Neural progenitor cell (in vitro differentiated cells): ENCODE measurements around the gene HNRNPLL. TPM values are rescaled to one million over a fixed set of nuclear protein-coding genes. Genes with fewer than 3 reads are reported as not detected.

Experiments
- DNase-seq: peaks from one replicate; pipeline ENCODE4 v3.0.0-alpha.2; 2016; ENCODE audit warnings: low spot score
- H2AFZ ChIP-seq: fragments of 200-600 bp; sonication (generic); replicated peaks from 2 replicates; pipeline ENCODE4 v1.6.1; 2016; ENCODE audit warnings: antibody characterized with exemption
- H3F3A ChIP-seq: fragments of 200-600 bp; sonication (generic); 2 replicates; pipeline ENCODE4 v1.6.1; 2016; ENCODE audit warnings: antibody characterized with exemption, low read depth
- H3K27ac ChIP-seq: fragments of 200-600 bp; sonication (generic); 2 replicates; pipeline ENCODE4 v1.5.1; 2016; ENCODE audit warnings: mild to moderate bottlenecking
- H3K27me3 ChIP-seq: fragments of 200-600 bp; sonication (generic); 2 replicates; pipeline ENCODE4 v1.6.1; 2016; ENCODE audit warnings: mild to moderate bottlenecking, moderate library complexity
- H3K36me3 ChIP-seq: fragments of 200-600 bp; sonication (generic); 2 replicates; pipeline ENCODE4 v1.5.1; 2016
- H3K4me1 ChIP-seq: fragments of 200-600 bp; sonication (generic); 2 replicates; pipeline ENCODE4 v1.6.1; 2016; ENCODE audit warnings: mixed run types
- H3K4me2 ChIP-seq: fragments of 200-600 bp; sonication (generic); 2 replicates; pipeline ENCODE4 v1.6.1; 2016
- H3K4me3 ChIP-seq: fragments of 200-600 bp; sonication (generic); 2 replicates; pipeline ENCODE4 v1.5.1; 2016
- H3K79me2 ChIP-seq: fragments of 200-600 bp; sonication (generic); 2 replicates; pipeline ENCODE4 v1.6.1; 2016; ENCODE audit warnings: low read depth
- H3K9ac ChIP-seq: fragments of 200-600 bp; sonication (generic); 2 replicates; pipeline ENCODE4 v1.6.1; 2016
- H3K9me3 ChIP-seq: fragments of 200-600 bp; sonication (generic); 2 replicates; pipeline ENCODE4 v1.5.1; 2016; ENCODE audit warnings: low read depth
- H4K20me1 ChIP-seq: fragments of 200-600 bp; sonication (generic); 2 replicates; pipeline ENCODE4 v1.6.1; 2016; ENCODE audit warnings: low read depth
- H3K27ac Mint-ChIP-seq: 3 replicates; pipeline ENCODE4 v1.8.0; 2021; ENCODE audit warnings: mixed read lengths
- H3K27me3 Mint-ChIP-seq: 2 replicates; pipeline ENCODE4 v1.8.0; 2022; ENCODE audit warnings: low read depth, mild to moderate bottlenecking, inconsistent platforms, moderate library complexity, mixed read lengths; ENCODE audit not compliant: insufficient read depth
- H3K36me3 Mint-ChIP-seq: 3 replicates; pipeline ENCODE4 v1.8.0; 2021; ENCODE audit warnings: mixed read lengths
- H3K4me1 Mint-ChIP-seq: 3 replicates; pipeline ENCODE4 v1.8.0; 2021; ENCODE audit warnings: mixed read lengths
- H3K4me3 Mint-ChIP-seq: 3 replicates; pipeline ENCODE4 v1.8.0; 2021; ENCODE audit warnings: mild to moderate bottlenecking, moderate library complexity, mixed read lengths
- H3K9me3 Mint-ChIP-seq: 3 replicates; pipeline ENCODE4 v1.8.0; 2020; ENCODE audit warnings: mixed read lengths
- EZH2 ChIP-seq: fragments of 200-600 bp; sonication (generic); IDR thresholded peaks from 2 replicates; pipeline ENCODE4 v1.6.1; 2017; ENCODE audit warnings: antibody characterized with exemption, mild to moderate bottlenecking, moderate library complexity
- EZH2phosphoT487 ChIP-seq: fragments of 200-600 bp; sonication (generic); IDR thresholded peaks from 2 replicates; pipeline ENCODE4 v1.6.1; 2017; ENCODE audit warnings: antibody characterized with exemption
- total RNA-seq: library from RNA; depleted of rRNA; stranded (reverse); fragments of >200 nt; gene quantifications from 2 replicates; pipeline ENCODE4 v1.2.3, GENCODE V29; 2015; ENCODE audit warnings: low replicate concordance
- TF ChIP-seq, protein P1 (sequence below): fragments of 200-600 bp; sonication (generic); IDR thresholded peaks from 2 replicates; pipeline ENCODE4 v1.5.1; 2017; ENCODE audit warnings: antibody characterized with exemption, mild to moderate bottlenecking

Gene HNRNPLL
- total RNA-seq, 1 donor from 2014 or later, result 109 TPM

DNA sequence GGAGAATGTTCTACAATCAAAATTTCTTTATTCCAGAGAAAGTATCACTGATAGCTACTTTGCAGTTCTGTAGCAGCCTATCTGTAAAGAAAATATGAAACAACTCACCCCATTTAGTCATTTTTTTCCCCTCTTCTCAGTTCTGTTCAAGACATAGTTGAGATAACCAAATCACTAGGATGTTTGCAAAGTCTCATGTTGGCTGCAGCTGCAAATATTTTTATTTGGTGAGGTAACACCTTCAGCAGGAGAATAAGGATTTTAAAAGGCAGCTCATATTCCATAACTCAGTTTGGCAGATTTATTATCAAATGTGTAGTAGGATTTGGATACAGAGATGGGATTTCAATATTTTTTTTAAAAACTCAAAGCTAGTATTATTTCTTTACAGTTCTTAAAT is 41.0 kb downstream of the HNRNPLL start:
- Histone ChIP-seq H4K20me1 (no peaks in the 10 kb centered on the region), H3K4me3 (no peak overlapping the region), H3K36me3 (peaks cover 29% of the 10 kb centered on the region), H3K9me3 (no peaks in the 10 kb centered on the region), H3K79me2 (no peaks in the 10 kb centered on the region), H3K4me1 (no peaks in the 10 kb centered on the region), H3K9ac (no peak overlapping the region), H3K27me3 (no peaks in the 10 kb centered on the region), H3F3A (peaks cover 4% of the 10 kb centered on the region), H3K4me2 (no peak overlapping the region), H2AFZ (no peak overlapping the region), H3K27ac (no peak overlapping the region)
- Mint-ChIP-seq H3K9me3 (no peaks in the 10 kb centered on the region), H3K4me1 (no peaks in the 10 kb centered on the region), H3K4me3 (no peak overlapping the region), H3K27me3 (no peaks in the 10 kb centered on the region), H3K27ac (no peak overlapping the region), H3K36me3 (peaks cover 27% of the 10 kb centered on the region)
- TF ChIP-seq EZH2phosphoT487 (no peak), EZH2 (no peak)
- TF ChIP-seq, protein P1, sequence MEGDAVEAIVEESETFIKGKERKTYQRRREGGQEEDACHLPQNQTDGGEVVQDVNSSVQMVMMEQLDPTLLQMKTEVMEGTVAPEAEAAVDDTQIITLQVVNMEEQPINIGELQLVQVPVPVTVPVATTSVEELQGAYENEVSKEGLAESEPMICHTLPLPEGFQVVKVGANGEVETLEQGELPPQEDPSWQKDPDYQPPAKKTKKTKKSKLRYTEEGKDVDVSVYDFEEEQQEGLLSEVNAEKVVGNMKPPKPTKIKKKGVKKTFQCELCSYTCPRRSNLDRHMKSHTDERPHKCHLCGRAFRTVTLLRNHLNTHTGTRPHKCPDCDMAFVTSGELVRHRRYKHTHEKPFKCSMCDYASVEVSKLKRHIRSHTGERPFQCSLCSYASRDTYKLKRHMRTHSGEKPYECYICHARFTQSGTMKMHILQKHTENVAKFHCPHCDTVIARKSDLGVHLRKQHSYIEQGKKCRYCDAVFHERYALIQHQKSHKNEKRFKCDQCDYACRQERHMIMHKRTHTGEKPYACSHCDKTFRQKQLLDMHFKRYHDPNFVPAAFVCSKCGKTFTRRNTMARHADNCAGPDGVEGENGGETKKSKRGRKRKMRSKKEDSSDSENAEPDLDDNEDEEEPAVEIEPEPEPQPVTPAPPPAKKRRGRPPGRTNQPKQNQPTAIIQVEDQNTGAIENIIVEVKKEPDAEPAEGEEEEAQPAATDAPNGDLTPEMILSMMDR, result no peak
- no peak for DNase-seq

DNA sequence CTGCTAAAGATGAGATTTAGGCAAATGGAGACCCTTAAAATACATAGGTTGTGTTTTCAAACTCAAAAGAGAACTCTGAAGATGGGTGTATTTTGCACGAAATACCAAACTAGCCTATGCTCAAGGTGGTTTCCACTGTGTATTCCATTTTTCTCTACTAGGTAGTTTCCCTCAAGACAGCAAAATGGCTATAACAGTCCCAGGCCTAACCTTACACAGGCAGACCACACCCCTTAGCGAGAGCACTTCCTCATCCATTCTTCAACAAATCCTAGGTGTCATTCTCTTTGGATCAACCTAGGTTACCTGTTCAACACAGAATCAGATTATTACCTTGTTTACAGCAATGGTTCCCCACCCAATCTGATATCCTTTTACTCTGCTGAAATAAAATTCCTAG is 42.6 kb downstream of the HNRNPLL start:
- H2AFZ ChIP-seq, result no peak overlapping the region
- no peaks in the 10 kb centered on the region for H3K4me1 Mint-ChIP-seq

DNA sequence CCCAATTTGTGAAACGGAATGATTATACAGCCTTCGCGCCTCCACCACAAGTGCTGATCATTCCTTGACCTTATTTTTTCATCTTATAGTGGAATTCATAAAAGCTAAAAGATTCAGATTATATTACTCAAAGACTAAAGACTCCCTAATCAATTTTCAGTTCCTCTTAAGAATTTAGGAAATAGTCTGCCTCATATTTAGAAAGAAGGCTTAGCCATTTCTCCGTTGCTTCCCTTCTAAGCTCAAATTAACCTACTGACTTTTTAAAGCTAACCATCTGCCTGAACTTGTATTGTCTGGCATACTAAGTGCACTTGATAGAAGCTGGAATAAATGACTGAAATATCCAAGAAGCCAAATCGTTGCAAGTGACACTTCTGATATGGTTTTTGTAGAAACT is 44.7 kb downstream of the HNRNPLL start:
- Mint-ChIP-seq H3K4me3 (no peak overlapping the region), H3K4me1 (no peaks in the 10 kb centered on the region), H3K9me3 (no peaks in the 10 kb centered on the region), H3K27me3 (peaks cover 2% of the 10 kb centered on the region), H3K27ac (no peak overlapping the region), H3K36me3 (peaks cover 19% of the 10 kb centered on the region)
- DNase-seq, result no peak
- Histone ChIP-seq H3K9ac (no peak overlapping the region), H3K79me2 (no peaks in the 10 kb centered on the region), H3K9me3 (no peaks in the 10 kb centered on the region), H3K4me2 (no peak overlapping the region), H3K27me3 (no peaks in the 10 kb centered on the region), H2AFZ (no peak overlapping the region), H3F3A (peaks cover 4% of the 10 kb centered on the region), H4K20me1 (no peaks in the 10 kb centered on the region), H3K36me3 (peaks cover 14% of the 10 kb centered on the region), H3K4me1 (no peaks in the 10 kb centered on the region), H3K4me3 (no peak overlapping the region), H3K27ac (no peak overlapping the region)
- no peak for TF ChIP-seq EZH2phosphoT487

More for the DNA sequence above, 42.6 kb downstream of the HNRNPLL start:
- peaks cover 2% of the 10 kb centered on the region for H3K27me3 Mint-ChIP-seq
- H3K27ac Mint-ChIP-seq, result no peak overlapping the region
- no peak overlapping the region for H3K4me3 Mint-ChIP-seq
- Histone ChIP-seq H4K20me1 (no peaks in the 10 kb centered on the region), H3K4me2 (no peak overlapping the region), H3K79me2 (no peaks in the 10 kb centered on the region), H3K9ac (no peak overlapping the region), H3K9me3 (no peaks in the 10 kb centered on the region), H3K27me3 (no peaks in the 10 kb centered on the region), H3K27ac (no peak overlapping the region), H3K4me3 (no peak overlapping the region), H3K4me1 (no peaks in the 10 kb centered on the region), H3F3A (peaks cover 8% of the 10 kb centered on the region), H3K36me3 (peaks cover 29% of the 10 kb centered on the region)
- H3K9me3 Mint-ChIP-seq, result no peaks in the 10 kb centered on the region
- TF ChIP-seq, protein P1, result no peak
- no peak for TF ChIP-seq EZH2phosphoT487
- no peak for TF ChIP-seq EZH2
- H3K36me3 Mint-ChIP-seq, result peaks cover 24% of the 10 kb centered on the region
- DNase-seq, result no peak

DNA sequence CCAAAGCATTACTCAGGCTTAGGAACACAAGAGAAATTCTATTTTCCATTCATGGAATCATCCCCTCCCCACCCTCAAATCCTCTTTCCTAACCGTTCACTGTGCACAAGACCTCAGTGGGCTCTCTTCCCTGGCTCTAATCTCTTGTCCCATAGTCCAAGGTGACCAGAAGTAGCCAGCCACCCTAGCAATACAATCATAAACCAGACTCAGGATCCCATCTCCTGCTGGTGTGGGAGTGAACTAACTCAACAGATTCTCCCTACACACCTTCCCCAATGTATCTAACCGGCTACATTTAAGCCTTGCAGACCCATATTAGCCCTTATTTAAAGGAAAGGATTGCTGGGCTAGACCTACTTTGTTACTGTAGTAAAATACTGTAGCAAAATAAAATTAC is 45.5 kb downstream of the HNRNPLL start:
- Histone ChIP-seq H3K36me3 (peaks cover 6% of the 10 kb centered on the region), H3K4me2 (no peak overlapping the region), H3F3A (peaks cover 4% of the 10 kb centered on the region), H3K9me3 (no peaks in the 10 kb centered on the region), H3K27ac (no peak overlapping the region), H3K79me2 (no peaks in the 10 kb centered on the region), H3K9ac (no peak overlapping the region), H4K20me1 (no peaks in the 10 kb centered on the region), H3K4me3 (no peak overlapping the region), H2AFZ (no peak overlapping the region), H3K4me1 (no peaks in the 10 kb centered on the region), H3K27me3 (no peaks in the 10 kb centered on the region)
- H3K27ac Mint-ChIP-seq, result no peak overlapping the region
- TF ChIP-seq EZH2 (no peak), EZH2phosphoT487 (no peak)
- TF ChIP-seq, protein P1, result no peak
- peaks cover 20% of the 10 kb centered on the region for H3K36me3 Mint-ChIP-seq
- H3K4me3 Mint-ChIP-seq, result no peak overlapping the region
- H3K4me1 Mint-ChIP-seq, result no peaks in the 10 kb centered on the region
- peaks cover 2% of the 10 kb centered on the region for H3K27me3 Mint-ChIP-seq
- H3K9me3 Mint-ChIP-seq, result no peaks in the 10 kb centered on the region
- no peak for DNase-seq
